ENCODE data around the gene WNT9A. TPM values are rescaled to one million over a fixed set of nuclear protein-coding genes. Genes with fewer than 3 reads are reported as not detected.
A peak's percentile ranks its signal among the peaks of the same experiment; 100 is the strongest.

Gene WNT9A
- total and polyA plus RNA-seq, 2 donors from 2014 or later, result 0.58 to 3.1 TPM

- no peak overlapping the region for H3K9ac ChIP-seq (ENCODE audit: low read length in 3 of 3)
- H3K4me1 ChIP-seq (ENCODE audit: control insufficient read depth in 2 of 3, insufficient read depth in 2 of 3, low read depth in 1 of 3, low read length in 3 of 3), result no peaks in the 10 kb centered on the region
- no peaks in the 10 kb centered on the region for H3K9me3 ChIP-seq (ENCODE audit: control insufficient read depth in 2 of 3, insufficient read depth in 1 of 3, low read length in 3 of 3)
- intact Hi-C loops (cut with DNase I), result no loop called here
- FAIRE-seq, result no peak
- no peak for TF ChIP-seq CTCF (IDR thresholded peaks at IDR 0.05; ENCODE audit: borderline replicate concordance, extremely low read depth, insufficient read depth)
- DNase-seq, result peak in 3 of 5 donors; percentile 28 to 57 (median 53)
- no peaks in the 10 kb centered on the region for H3K36me3 ChIP-seq (ENCODE audit: control insufficient read depth in 2 of 3, insufficient read depth in 3 of 3, low read length in 3 of 3)
- no peak overlapping the region for H3K4me3 ChIP-seq (ENCODE audit: low read length in 3 of 3)
- H3K27me3 ChIP-seq (ENCODE audit: control insufficient read depth, insufficient read depth, low read length), result no peaks in the 10 kb centered on the region
- H3K27ac ChIP-seq (ENCODE audit: low read depth in 2 of 2, low read length in 2 of 2), result no peak overlapping the region
These were observed 45.7 kb downstream of the WNT9A start for GRCh38 chr1:227901906-227902640.

- intact Hi-C loops (cut with DNase I), result no loop called here
- FAIRE-seq, result no peak
- Histone ChIP-seq H3K27me3 (ENCODE audit: control insufficient read depth, insufficient read depth, low read length) (no peaks in the 10 kb centered on the region), H3K4me3 (ENCODE audit: low read length in 3 of 3) (no peak overlapping the region), H3K36me3 (ENCODE audit: control insufficient read depth in 2 of 3, insufficient read depth in 3 of 3, low read length in 3 of 3) (no peaks in the 10 kb centered on the region), H3K9me3 (ENCODE audit: control insufficient read depth in 2 of 3, insufficient read depth in 1 of 3, low read length in 3 of 3) (no peaks in the 10 kb centered on the region), H3K27ac (ENCODE audit: low read depth in 2 of 2, low read length in 2 of 2) (no peak overlapping the region), H3K9ac (ENCODE audit: low read length in 3 of 3) (no peak overlapping the region), H3K4me1 (ENCODE audit: control insufficient read depth in 2 of 3, insufficient read depth in 2 of 3, low read depth in 1 of 3, low read length in 3 of 3) (no peaks in the 10 kb centered on the region)
- TF ChIP-seq CTCF (IDR thresholded peaks at IDR 0.05; ENCODE audit: borderline replicate concordance, extremely low read depth, insufficient read depth), result no peak
- DNase-seq, result peak in 2 of 5 donors; percentile 43 to 59
These were observed 46.4 kb downstream of the WNT9A start for GRCh38 chr1:227901239-227901905.

GRCh38 chr1:227900571-227901051, 47.1 kb downstream of the WNT9A start:
- DNase-seq (peak in 2 of 5 donors; percentile 31 to 38), FAIRE-seq (no peak)
- Histone ChIP-seq H3K9ac (ENCODE audit: low read length in 3 of 3) (no peak overlapping the region), H3K36me3 (ENCODE audit: control insufficient read depth in 2 of 3, insufficient read depth in 3 of 3, low read length in 3 of 3) (no peaks in the 10 kb centered on the region), H3K9me3 (ENCODE audit: control insufficient read depth in 2 of 3, insufficient read depth in 1 of 3, low read length in 3 of 3) (no peaks in the 10 kb centered on the region), H3K4me1 (ENCODE audit: control insufficient read depth in 2 of 3, insufficient read depth in 2 of 3, low read depth in 1 of 3, low read length in 3 of 3) (no peaks in the 10 kb centered on the region), H3K4me3 (ENCODE audit: low read length in 3 of 3) (no peak overlapping the region), H3K27ac (ENCODE audit: low read depth in 2 of 2, low read length in 2 of 2) (no peak overlapping the region), H3K27me3 (ENCODE audit: control insufficient read depth, insufficient read depth, low read length) (no peaks in the 10 kb centered on the region)
- intact Hi-C loops (cut with DNase I), result no loop called here
- no peak for TF ChIP-seq CTCF (IDR thresholded peaks at IDR 0.05; ENCODE audit: borderline replicate concordance, extremely low read depth, insufficient read depth)

Data from kidney (tissue), 14 donors.